ENCODE results near the gene RGCC. TPM values are rescaled to one million over a fixed set of nuclear protein-coding genes. Genes with fewer than 3 reads are reported as not detected.

Gene RGCC
- polyA plus RNA-seq, 1 of the 3 experiments (the other 2 are of a cell fraction), result 0.05 TPM

GRCh38 chr13:41495044-41495443, 37.7 kb downstream of the RGCC start (continued):
- no peak for TF ChIP-seq PBX3 (IDR thresholded peaks at IDR 0.05)
- no peak for TF ChIP-seq RFX5 (IDR thresholded peaks at IDR 0.05; ENCODE audit: low read length)
- no peak for TF ChIP-seq NFIC (IDR thresholded peaks at IDR 0.05; ENCODE audit: borderline replicate concordance)
- TF ChIP-seq EP300 (IDR thresholded peaks at IDR 0.05; ENCODE audit: borderline replicate concordance in 1 of 2, low read depth in 1 of 2, low read length in 1 of 2), result no peak
- no peak for TF ChIP-seq TEAD4 (IDR thresholded peaks at IDR 0.05; ENCODE audit: borderline replicate concordance, insufficient read depth)

GRCh38 chr13:41496420-41497234, 39.3 kb downstream of the RGCC start:
- H3K4me1 ChIP-seq (ENCODE audit: control insufficient read depth in 1 of 2, insufficient read depth in 2 of 2, low read depth in 1 of 2, low read length in 1 of 2), result no peaks in the 10 kb centered on the region; a peak in 1 of 4 replicates
- WGBS (ENCODE audit: low lambda C conversion rate), result 35% methylated on average over 7 of the region's 9 CpGs
- H4K20me1 ChIP-seq (ENCODE audit: insufficient read depth), result no peaks in the 10 kb centered on the region
- no peaks in the 10 kb centered on the region; the same call in 1 of the 2 replicates for H3K27me3 ChIP-seq (ENCODE audit: insufficient read depth)
- H3K9me2 ChIP-seq, result no peaks in the 10 kb centered on the region
- H3K4me3 ChIP-seq (ENCODE audit: low read depth in 2 of 2, low read length in 1 of 2), result no peak overlapping the region
- no peaks in the 10 kb centered on the region for H3K79me2 ChIP-seq (ENCODE audit: insufficient read depth)
- H3K4me2 ChIP-seq, result no peak overlapping the region
- H3F3A ChIP-seq (replicated peaks; ENCODE audit: insufficient read depth), result no peaks in the 10 kb centered on the region
- no peaks in the 10 kb centered on the region for H3K9me3 ChIP-seq
- POLR2A ChIA-PET, result no interaction called here
- no peak for DNase-seq
- no peak overlapping the region for H2AFZ ChIP-seq (ENCODE audit: low read depth)
- TF ChIP-seq RAD21 (IDR thresholded peaks at IDR 0.05; ENCODE audit: low read length), result no peak
- no peak for TF ChIP-seq USF2 (IDR thresholded peaks at IDR 0.05; ENCODE audit: borderline replicate concordance, low read depth, low read length)
- TF ChIP-seq NRF1 (IDR thresholded peaks at IDR 0.05; ENCODE audit: low read depth, low read length), result no peak
- TF ChIP-seq MEF2A (IDR thresholded peaks at IDR 0.05; ENCODE audit: borderline replicate concordance, low read depth), result no peak
- TF ChIP-seq USF1 (IDR thresholded peaks at IDR 0.05; ENCODE audit: borderline replicate concordance, low read depth), result no peak
- TF ChIP-seq EP300 (IDR thresholded peaks at IDR 0.05; ENCODE audit: borderline replicate concordance in 1 of 2, low read depth in 1 of 2, low read length in 1 of 2), result no peak
- no peak for TF ChIP-seq POLR2AphosphoS5 (IDR thresholded peaks at IDR 0.05; ENCODE audit: low read depth, low read length)
- no peak for TF ChIP-seq FOXJ3 (CRISPR knock-in tag; IDR thresholded peaks at IDR 0.05)
- no peak for TF ChIP-seq TAF1 (IDR thresholded peaks at IDR 0.05; ENCODE audit: borderline replicate concordance, low read depth, low read length)
- TF ChIP-seq GABPA (IDR thresholded peaks at IDR 0.05; ENCODE audit: low read depth), result no peak
- no peak for TF ChIP-seq RXRA (IDR thresholded peaks at IDR 0.05; ENCODE audit: borderline replicate concordance, low read depth)
- TF ChIP-seq GATA2 (CRISPR knock-in tag; IDR thresholded peaks at IDR 0.05), result no peak
- TF ChIP-seq TCF12 (IDR thresholded peaks at IDR 0.05), result no peak
- TF ChIP-seq ZBTB33 (IDR thresholded peaks at IDR 0.05; ENCODE audit: borderline replicate concordance, low read depth), result no peak
- TF ChIP-seq FOSL2 (IDR thresholded peaks at IDR 0.05; ENCODE audit: borderline replicate concordance, low read depth), result no peak
- no peak for TF ChIP-seq ELF1 (IDR thresholded peaks at IDR 0.05)
- TF ChIP-seq MAX (IDR thresholded peaks at IDR 0.05; ENCODE audit: low read depth), result no peak
- no peak for TF ChIP-seq CHD2 (IDR thresholded peaks at IDR 0.05; ENCODE audit: low read length, partially characterized antibody)
- no peak for TF ChIP-seq FOXM1 (IDR thresholded peaks at IDR 0.05; ENCODE audit: low read depth)
- no peak overlapping the region for H3K9ac ChIP-seq
- H3K36me3 ChIP-seq (replicated peaks in 1 of 2; ENCODE audit: control insufficient read depth in 1 of 2, insufficient read depth in 2 of 2, low read length in 1 of 2), result no peaks in the 10 kb centered on the region
- CTCF ChIA-PET, result no interaction called here
- no peak overlapping the region for H3K27ac ChIP-seq (ENCODE audit: low read depth in 2 of 2, low read length in 1 of 2)
